Psoas muscle (tissue), 8 donors: ENCODE measurements around the gene AGPAT3. TPM values are rescaled to one million over a fixed set of nuclear protein-coding genes. Genes with fewer than 3 reads are reported as not detected.

Source experiments
- ATAC-seq, 4 donors: fragments of 200-7000 bp; cut with Tn5 transposase; one replicate each; pipeline ENCODE4 v1.9.1; 2020; ENCODE audit warnings: moderate library complexity in 3 of 4, mild to moderate bottlenecking in 2 of 4
- DNase-seq, 2 donors: peaks; one replicate each; pipeline ENCODE4 v3.0.0-alpha.2; 2020
- H3K27ac ChIP-seq: fragments of 200-600 bp; one replicate; pipeline ENCODE4 v1.8.0; 2022
- H3K27me3 ChIP-seq, 3 donors: fragments of 200-600 bp in 1 of 3; one replicate each; pipeline versions ENCODE4 v1.6.1 to v1.8.0; 2013 to 2022; ENCODE audit warnings: low read length in 2 of 3, mild to moderate bottlenecking in 2 of 3, moderate library complexity in 1 of 3; ENCODE audit not compliant: insufficient read depth in 3 of 3
- H3K36me3 ChIP-seq, 2 donors: fragments of 200-600 bp in 1 of 2; one replicate each; pipeline versions ENCODE4 v1.6.1 to v1.8.0; 2013 to 2022; ENCODE audit warnings: low read depth in 1 of 2, mild to moderate bottlenecking in 1 of 2, moderate library complexity in 1 of 2; ENCODE audit not compliant: insufficient read depth in 1 of 2
- H3K4me1 ChIP-seq: fragments of 200-600 bp; one replicate; pipeline ENCODE4 v1.8.0; 2022
- H3K4me3 ChIP-seq: fragments of 200-600 bp; one replicate; pipeline ENCODE4 v1.8.0; 2022; ENCODE audit warnings: mild to moderate bottlenecking
- H3K9me3 ChIP-seq: fragments of 200-600 bp; one replicate; pipeline ENCODE4 v1.8.0; 2022
- CTCF ChIP-seq: fragments of 200-600 bp; IDR thresholded peaks from one replicate; pipeline ENCODE4 v1.8.0; 2022; ENCODE audit warnings: antibody characterized with exemption
- WGBS, 3 donors: extraction: QIAGEN DNeasy Blood & Tissue Kit; methylation state at CpG; one replicate each; pipeline versions ENCODE4 v1.1.6 to v1.1.7; 2013; 5-methylcytosine and 5-hydroxymethylcytosine counted together
- intact Hi-C, 2 donors: fragments of 100-400 bp; cut with DNase I; formaldehyde crosslinking; loops; one replicate each; pipeline versions ENCODE4 v1.11.0 to v1.14.2; 2022
- polyA plus RNA-seq, 3 donors: library from polyadenylated mRNA; stranded (reverse); fragments of 200-250 nt; gene quantifications; one replicate each; pipeline ENCODE4 v1.2.3, GENCODE V29; 2013
- total RNA-seq, 4 donors: library from RNA; stranded (reverse); fragmentation: NEBNext Ultra II Directional in 2 of 4; extraction: Animal tissue kit (Norgen Biotek cat#: 25700) in 2 of 4; gene quantifications; one replicate each; pipeline versions ENCODE4 v1.2.1 to v1.2.4, GENCODE V29; 2021 to 2023
- donor health status: healthy with polysubstance abuse.
- donor health status: DM: no; HTN: no; CAD: no; lungs with moderate emphysema.
- donor health status: Bipolar disorder and iron deficiency.
- donor health status: healthy.
- donor health status: DM: yes; HTN: yes; CAD: no.
- donor health status: DM: no; HTN: no; CAD: no.
- donor health status: DM: no; HTN: no; CAD: no.
- donor health status: DM: yes; HTN: yes; CAD: no.

AGPAT3 gene
- total and polyA plus RNA-seq, 7 donors = 28.4 to 117 (median 50.7) TPM

- H3K36me3 ChIP-seq = no peaks in the 10 kb centered on the region
- DNase-seq (no peak), ATAC-seq (no peak)
- whole genome bisulfite sequencing, 3 donors = 94 to 95% (median 94%) methylated on average over 20 to 23 of the region's 23 CpGs
- no peak overlapping the region for H3K27ac ChIP-seq
- no peak overlapping the region for H3K4me3 ChIP-seq
- no peaks in the 10 kb centered on the region for H3K27me3 ChIP-seq
- TF ChIP-seq CTCF = no peak
- peaks cover 28% of the 10 kb centered on the region for H3K4me1 ChIP-seq
- no peaks in the 10 kb centered on the region for H3K9me3 ChIP-seq
- intact Hi-C loops = loop anchor here in 1 of 2 donors (5.0 kb wide), 1 partner anchor 32 kb away; the partner anchor contains the start of gene AGPAT3
Measured at GRCh38 chr21:43899307-43900077, 34.5 kb downstream of the AGPAT3 start.

- intact Hi-C loops = loop anchor here in 1 of 2 donors (5.0 kb wide), 1 partner anchor 33 kb away; the partner anchor contains the start of gene AGPAT3
- no peak overlapping the region for H3K27ac ChIP-seq
Measured at GRCh38 chr21:43900078-43900385, 35.0 kb downstream of the AGPAT3 start.

GRCh38 chr21:43900690-43901089 lies 35.7 kb downstream of the AGPAT3 start:
- H3K27ac ChIP-seq = no peak overlapping the region
- DNase-seq = no peak
- intact Hi-C loops = loop anchor here in 1 of 2 donors (5.0 kb wide), 1 partner anchor 33 kb away; the partner anchor contains the start of gene AGPAT3
- no peak for ATAC-seq
- no peak overlapping the region for H3K4me3 ChIP-seq
- H3K27me3 ChIP-seq = no peaks in the 10 kb centered on the region
- H3K36me3 ChIP-seq = no peaks in the 10 kb centered on the region
- peaks cover 26% of the 10 kb centered on the region for H3K4me1 ChIP-seq
- H3K9me3 ChIP-seq = no peaks in the 10 kb centered on the region
- no peak for TF ChIP-seq CTCF
- 87 to 91% (median 88%) methylated on average over 6 of the region's 6 CpGs for WGBS, 3 donors

More at GRCh38 chr21:43900078-43900385, 35.0 kb downstream of the AGPAT3 start:
- Histone ChIP-seq H3K27me3 (no peaks in the 10 kb centered on the region), H3K4me1 (peaks cover 30% of the 10 kb centered on the region), H3K9me3 (no peaks in the 10 kb centered on the region), H3K36me3 (no peaks in the 10 kb centered on the region), H3K4me3 (no peak overlapping the region)
- no peak for TF ChIP-seq CTCF
- DNase-seq (no peak), ATAC-seq (no peak)
- WGBS, 3 donors = 97 to 100% (median 100%) methylated on average over 1 of the region's 1 CpG

- peak overlapping the region; percentile 89 for H3K27ac ChIP-seq
- intact Hi-C loops = loop anchor here in 1 of 2 donors (5.0 kb wide), 1 partner anchor 35 kb away; the partner anchor contains the start of gene AGPAT3
- no peaks in the 10 kb centered on the region for H3K36me3 ChIP-seq
- DNase-seq = no peak
- H3K27me3 ChIP-seq = no peaks in the 10 kb centered on the region
- H3K4me1 ChIP-seq = peaks cover 26% of the 10 kb centered on the region
- H3K4me3 ChIP-seq = no peak overlapping the region
- H3K9me3 ChIP-seq = no peaks in the 10 kb centered on the region
- WGBS, 3 donors = 41 to 46% (median 45%) methylated on average over 6 of the region's 6 CpGs
- TF ChIP-seq CTCF = no peak
- peak; percentile 39 to 69 (median 60) for ATAC-seq
Measured at GRCh38 chr21:43902441-43902840, 37.4 kb downstream of the AGPAT3 start.
